ENCODE data around the gene FBXL20. TPM values are rescaled to one million over a fixed set of nuclear protein-coding genes. Genes with fewer than 3 reads are reported as not detected.
"Not testable (repeated sequence)": the region's sequence is repeated elsewhere in the genome, so short reads cannot be mapped to it uniquely, and the experiment has no call there.

Gene FBXL20
- total RNA-seq, 1 donor from 2014 or later = 16.3 TPM

GRCh38 chr17:39357986-39358385 lies 43.4 kb downstream of the FBXL20 start:
- no peaks in the 10 kb centered on the region for H3K36me3 ChIP-seq (ENCODE audit: control insufficient read depth, insufficient read depth, low read length)
- TF ChIP-seq CTCF (IDR thresholded peaks at IDR 0.05; ENCODE audit: insufficient read depth, low read length, poor library complexity, severe bottlenecking) = no peak
- no peak overlapping the region for H3K4me3 ChIP-seq (ENCODE audit: low read depth, low read length)
- DNase-seq (ENCODE audit: low read depth) = no peak
- no peaks in the 10 kb centered on the region for H3K27me3 ChIP-seq (ENCODE audit: control insufficient read depth, insufficient read depth, low read length)

- Histone ChIP-seq H3K27me3 (ENCODE audit: control insufficient read depth, insufficient read depth, low read length) (no peaks in the 10 kb centered on the region), H3K4me3 (ENCODE audit: low read depth, low read length) (no peak overlapping the region), H3K36me3 (ENCODE audit: control insufficient read depth, insufficient read depth, low read length) (no peaks in the 10 kb centered on the region)
- no peak for DNase-seq (ENCODE audit: low read depth)
- TF ChIP-seq CTCF (IDR thresholded peaks at IDR 0.05; ENCODE audit: insufficient read depth, low read length, poor library complexity, severe bottlenecking) = no peak
Measured at GRCh38 chr17:39357488-39357887, 43.9 kb downstream of the FBXL20 start.

- no peaks in the 10 kb centered on the region for H3K27me3 ChIP-seq (ENCODE audit: control insufficient read depth, insufficient read depth, low read length)
- H3K4me3 ChIP-seq (ENCODE audit: low read depth, low read length) = no peak overlapping the region
- no peak for TF ChIP-seq CTCF (IDR thresholded peaks at IDR 0.05; ENCODE audit: insufficient read depth, low read length, poor library complexity, severe bottlenecking)
- no peak for DNase-seq (ENCODE audit: low read depth)
- H3K36me3 ChIP-seq (ENCODE audit: control insufficient read depth, insufficient read depth, low read length) = no peaks in the 10 kb centered on the region
Measured at GRCh38 chr17:39352986-39353385, 48.4 kb downstream of the FBXL20 start.

- H3K36me3 ChIP-seq (ENCODE audit: control insufficient read depth, insufficient read depth, low read length) = no peaks in the 10 kb centered on the region
- no peak for DNase-seq (ENCODE audit: low read depth)
- no peak overlapping the region for H3K4me3 ChIP-seq (ENCODE audit: low read depth, low read length)
- TF ChIP-seq CTCF (IDR thresholded peaks at IDR 0.05; ENCODE audit: insufficient read depth, low read length, poor library complexity, severe bottlenecking) = no peak
- no peaks in the 10 kb centered on the region for H3K27me3 ChIP-seq (ENCODE audit: control insufficient read depth, insufficient read depth, low read length)
Measured at GRCh38 chr17:39352511-39352910, 48.9 kb downstream of the FBXL20 start.

- H3K27me3 ChIP-seq (ENCODE audit: control insufficient read depth, insufficient read depth, low read length) = no peaks in the 10 kb centered on the region
- no peaks in the 10 kb centered on the region for H3K36me3 ChIP-seq (ENCODE audit: control insufficient read depth, insufficient read depth, low read length)
- no peak for TF ChIP-seq CTCF (IDR thresholded peaks at IDR 0.05; ENCODE audit: insufficient read depth, low read length, poor library complexity, severe bottlenecking)
- H3K4me3 ChIP-seq (ENCODE audit: low read depth, low read length) = no peak overlapping the region
- no peak for DNase-seq (ENCODE audit: low read depth)
Measured at GRCh38 chr17:39351508-39351907, 49.9 kb downstream of the FBXL20 start.

GRCh38 chr17:39349246-39349645 lies 52.2 kb downstream of the FBXL20 start:
- H3K36me3 ChIP-seq (ENCODE audit: control insufficient read depth, insufficient read depth, low read length) = no peaks in the 10 kb centered on the region
- no peaks in the 10 kb centered on the region for H3K27me3 ChIP-seq (ENCODE audit: control insufficient read depth, insufficient read depth, low read length)
- no peak for DNase-seq (ENCODE audit: low read depth)
- no peak overlapping the region for H3K4me3 ChIP-seq (ENCODE audit: low read depth, low read length)
- TF ChIP-seq CTCF (IDR thresholded peaks at IDR 0.05; ENCODE audit: insufficient read depth, low read length, poor library complexity, severe bottlenecking) = no peak

- not testable (repeated sequence) for H3K27me3 ChIP-seq (ENCODE audit: control insufficient read depth, insufficient read depth, low read length); DNase-seq (ENCODE audit: low read depth); H3K4me3 ChIP-seq (ENCODE audit: low read depth, low read length); H3K36me3 ChIP-seq (ENCODE audit: control insufficient read depth, insufficient read depth, low read length)
Measured at GRCh38 chr17:39346863-39347262, 54.6 kb downstream of the FBXL20 start.

Data from kidney epithelial cell (primary cell).